Cardiac muscle cell (in vitro differentiated cells and primary cell): ENCODE data around the gene TTC21A. TPM values are rescaled to one million over a fixed set of nuclear protein-coding genes. Genes with fewer than 3 reads are reported as not detected.

Experiments used
- DNase-seq, 2 donors: peaks; one replicate each; pipeline versions ENCODE4 v3.0.0 to v3.0.0-alpha.2; 2010 to 2017; ENCODE audit warnings: low read depth in 1 of 2, low spot score in 1 of 2
- H3K27ac ChIP-seq: fragments of 200-600 bp; sonication (generic); 2 replicates; pipeline ENCODE4 v1.5.1; 2016
- H3K27me3 ChIP-seq: fragments of 200-600 bp; sonication (generic); 2 replicates; pipeline ENCODE4 v1.6.0; 2016; ENCODE audit warnings: control low read depth
- H3K36me3 ChIP-seq: fragments of 200-600 bp; sonication (generic); 2 replicates; pipeline ENCODE4 v1.5.1; 2016; ENCODE audit warnings: control low read depth
- H3K4me1 ChIP-seq: fragments of 200-600 bp; sonication (generic); 2 replicates; pipeline ENCODE4 v1.8.1; 2017; ENCODE audit warnings: low read depth, mild to moderate bottlenecking, mixed run types
- H3K4me3 ChIP-seq: fragments of 200-600 bp; sonication (generic); 2 replicates; pipeline ENCODE4 v1.5.1; 2016; ENCODE audit warnings: mild to moderate bottlenecking
- H3K9me3 ChIP-seq: fragments of 200-600 bp; sonication (generic); 2 replicates; pipeline ENCODE4 v1.5.1; 2017; ENCODE audit warnings: low read depth, mild to moderate bottlenecking, control low read depth
- CTCF ChIP-seq: IDR thresholded peaks from 2 replicates; pipeline ENCODE4 v1.5.1; 2012; ENCODE audit warnings: low read depth, mild to moderate bottlenecking, low read length
- polyA plus RNA-seq: library from polyadenylated mRNA; unstranded; fragments of >200 nt; fragmentation: Nextera tagmentation; extraction: Ambion mirVana; gene quantifications from 2 replicates; pipeline ENCODE4 v1.2.1, GENCODE V29; 2016
- total RNA-seq: library from RNA; depleted of rRNA; stranded (reverse); fragments of >200 nt; gene quantifications from 2 replicates; pipeline ENCODE4 v1.2.3, GENCODE V29; 2016

The TTC21A gene
- total and polyA plus RNA-seq, 2 experiments from 2014 or later, result 3.1 to 4.2 TPM

DNA sequence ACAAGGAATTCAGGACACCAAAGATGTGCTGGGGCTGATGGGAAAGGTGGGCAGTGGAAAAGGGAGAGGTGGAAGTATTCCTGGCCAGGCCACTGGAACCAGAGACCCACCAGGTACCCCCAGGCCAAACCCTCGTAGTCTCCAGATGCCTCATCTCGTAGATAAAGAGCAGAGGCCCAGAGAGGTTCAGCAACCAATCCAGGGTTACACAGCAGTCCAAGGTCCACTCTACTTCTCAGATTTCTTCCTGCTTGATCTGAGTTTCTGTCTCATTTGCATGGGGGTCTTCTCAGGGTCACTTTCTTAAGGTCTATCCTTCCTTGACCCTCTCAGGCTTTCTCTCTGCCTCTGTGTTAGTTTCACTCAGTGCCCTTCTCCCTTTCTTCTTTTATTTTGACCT, 5.1 kb downstream of the TTC21A start:
- no peaks in the 10 kb centered on the region for H3K36me3 ChIP-seq
- TF ChIP-seq CTCF, result no peak
- no peak for DNase-seq
- no peaks in the 10 kb centered on the region for H3K4me1 ChIP-seq
- H3K4me3 ChIP-seq, result no peak overlapping the region
- no peaks in the 10 kb centered on the region for H3K27me3 ChIP-seq
- H3K27ac ChIP-seq, result no peak overlapping the region
- no peaks in the 10 kb centered on the region for H3K9me3 ChIP-seq

- H3K4me3 ChIP-seq, result no peak overlapping the region
- H3K27ac ChIP-seq, result no peak overlapping the region
- DNase-seq, result no peak
- H3K36me3 ChIP-seq, result no peaks in the 10 kb centered on the region
- H3K27me3 ChIP-seq, result no peaks in the 10 kb centered on the region
- no peaks in the 10 kb centered on the region for H3K9me3 ChIP-seq
- no peak for TF ChIP-seq CTCF
- H3K4me1 ChIP-seq, result no peaks in the 10 kb centered on the region
These were observed 5.8 kb downstream of the TTC21A start for GRCh38 chr3:39113291-39113690.

GRCh38 chr3:39114456-39114855, 7.0 kb downstream of the TTC21A start:
- no peak for TF ChIP-seq CTCF

GRCh38 chr3:39115870-39116269, 8.4 kb downstream of the TTC21A start:
- TF ChIP-seq CTCF, result no peak
- H3K4me1 ChIP-seq, result no peaks in the 10 kb centered on the region
- H3K9me3 ChIP-seq, result no peaks in the 10 kb centered on the region
- H3K27me3 ChIP-seq, result no peaks in the 10 kb centered on the region
- no peak for DNase-seq
- no peaks in the 10 kb centered on the region for H3K36me3 ChIP-seq
- H3K27ac ChIP-seq, result no peak overlapping the region
- H3K4me3 ChIP-seq, result no peak overlapping the region

More at GRCh38 chr3:39114456-39114855, 7.0 kb downstream of the TTC21A start:
- no peak overlapping the region for H3K4me3 ChIP-seq
- DNase-seq, result no peak
- H3K27ac ChIP-seq, result no peak overlapping the region
- H3K4me1 ChIP-seq, result no peaks in the 10 kb centered on the region
- H3K27me3 ChIP-seq, result no peaks in the 10 kb centered on the region
- H3K36me3 ChIP-seq, result no peaks in the 10 kb centered on the region
- no peaks in the 10 kb centered on the region for H3K9me3 ChIP-seq

DNA sequence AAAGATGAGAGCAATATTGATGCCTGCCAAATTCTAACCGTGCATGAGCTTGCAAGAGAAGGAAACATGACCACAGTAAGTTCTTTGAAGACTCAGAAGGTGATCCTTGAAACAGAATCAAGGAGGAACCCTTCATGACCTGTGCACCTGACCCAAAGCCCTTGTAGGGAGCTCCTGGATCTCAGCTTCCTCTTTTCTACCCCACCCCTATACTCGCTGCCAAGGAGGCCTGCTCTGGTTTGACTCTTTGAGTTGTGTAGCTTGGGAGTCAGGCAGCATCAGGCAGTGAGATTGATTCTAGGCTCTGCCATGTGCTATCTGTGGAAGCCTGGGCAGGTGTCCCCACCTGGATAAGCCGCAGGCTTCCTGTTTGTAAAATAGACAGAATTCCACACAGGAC, 10.6 kb downstream of the TTC21A start:
- no peak for TF ChIP-seq CTCF
- no peak overlapping the region for H3K4me3 ChIP-seq
- H3K27me3 ChIP-seq, result no peaks in the 10 kb centered on the region
- H3K27ac ChIP-seq, result no peak overlapping the region
- DNase-seq, result no peak
- no peaks in the 10 kb centered on the region for H3K36me3 ChIP-seq
- H3K4me1 ChIP-seq, result no peaks in the 10 kb centered on the region
- H3K9me3 ChIP-seq, result no peaks in the 10 kb centered on the region
